ENCODE results near the gene MAL. TPM values are rescaled to one million over a fixed set of nuclear protein-coding genes. Genes with fewer than 3 reads are reported as not detected.

MAL gene
- total and polyA plus RNA-seq, 2 of the 13 experiments (the other 11 are each of a cell fraction or from before 2014, with no cell fraction given), result not detected

DNA sequence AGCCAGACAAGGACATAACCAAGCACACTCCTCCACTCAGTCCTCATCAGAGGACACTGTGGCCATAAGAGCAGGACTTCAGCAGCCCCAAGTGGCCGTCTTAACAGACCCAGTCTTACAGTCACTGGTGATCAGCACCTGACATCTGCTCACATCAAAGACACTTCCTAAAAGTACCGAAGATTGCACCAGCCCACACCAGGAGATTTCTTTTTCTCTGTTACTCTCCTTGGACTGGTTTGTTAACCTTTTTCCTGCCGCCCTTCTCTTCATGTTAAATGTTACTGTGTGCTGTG lies 52.0 kb downstream of the MAL start:
- ATAC-seq (peak; percentile 39), FAIRE-seq (peak; percentile 18), DNase-seq (ENCODE audit: low spot score) (no peak)
- Histone ChIP-seq H3K9me3 (ENCODE audit: low read length) (no peaks in the 10 kb centered on the region), H3K4me2 (ENCODE audit: low read depth, low read length) (peak overlapping the region; percentile 84), H3K4me3 (replicated peaks in 1 of 3; ENCODE audit: insufficient read depth in 1 of 3, low read depth in 2 of 3, low read length in 3 of 3) (peak overlapping the region in 2 of 3 experiments; percentile 54 to 78; a peak in 3 of 6 replicates), H3K79me2 (ENCODE audit: insufficient read depth, low read length) (no peaks in the 10 kb centered on the region), H3K36me3 (replicated peaks in 1 of 2; ENCODE audit: control insufficient read depth in 1 of 2, insufficient read depth in 2 of 2, low read length in 2 of 2) (no peaks in the 10 kb centered on the region), H3K27ac (ENCODE audit: extremely low read length, insufficient read depth, low read length) (no peak overlapping the region), H3K27me3 (ENCODE audit: control insufficient read depth in 1 of 2, insufficient read depth in 2 of 2, low read length in 2 of 2) (peaks cover 5 to 54% of the 10 kb centered on the region in 2 experiments; a peak in 4 of 5 replicates), H4K20me1 (ENCODE audit: insufficient read depth, low read length) (no peaks in the 10 kb centered on the region), H3K4me1 (ENCODE audit: insufficient read depth, low read length) (peaks cover 37% of the 10 kb centered on the region), H3K9ac (ENCODE audit: insufficient read depth, low read depth, low read length) (no peak overlapping the region), H2AFZ (ENCODE audit: low read length) (no peak overlapping the region)
- intact Hi-C loops (cut with micrococcal nuclease; ENCODE audit: unreplicated experiment), result no loop called here
- no TSS peak for BruUV-seq (replicated peaks)
- in situ Hi-C loops (cut with HindIII; ENCODE audit: extremely low pct_ligation_motif_present, low pct_unique_long_range_greater_than_20kb), result loop anchor here (10.0 kb wide), 1 partner anchor 53 kb away; the partner anchor contains the start of gene MAL
- 0% methylated on average over 2 of the region's 3 CpGs for WGBS (ENCODE audit: low lambda C conversion rate)
- CTCF ChIA-PET (ENCODE audit: low intra/inter-chr PET ratio, low total read pairs), result interaction anchor here (1.2 to 2.3 kb wide), 3 partner anchors 37 to 56 kb away, joined by 3 to 12 read pairs (median 11); no protein-coding TSS in a partner anchor
- POLR2A ChIA-PET, result interaction anchor here (1.4 to 3.3 kb wide), 2 partner anchors 16 to 44 kb away, joined by 5 to 13 read pairs; partner anchors contain the start of gene MRPS5
- TF ChIP-seq ZNF235 (CRISPR knock-in tag; IDR thresholded peaks at IDR 0.05; ENCODE audit: borderline replicate concordance), result no peak
- no peak for TF ChIP-seq ZNF615 (CRISPR knock-in tag; IDR thresholded peaks at IDR 0.05; ENCODE audit: borderline replicate concordance)
- TF ChIP-seq ZBTB43 (CRISPR knock-in tag; conservative IDR thresholded peaks at IDR 0.05), result no peak
- no peak for TF ChIP-seq THYN1 (CRISPR knock-in tag; IDR thresholded peaks at IDR 0.05; ENCODE audit: borderline replicate concordance, low read depth)
- no peak for TF ChIP-seq DNMT3B (CRISPR knock-in tag; conservative IDR thresholded peaks at IDR 0.05)
- TF ChIP-seq STAG1 (CRISPR knock-in tag; IDR thresholded peaks at IDR 0.05), result peak; percentile 46
- TF ChIP-seq ZKSCAN5 (CRISPR knock-in tag; IDR thresholded peaks at IDR 0.05), result no peak
- TF ChIP-seq, protein P1, sequence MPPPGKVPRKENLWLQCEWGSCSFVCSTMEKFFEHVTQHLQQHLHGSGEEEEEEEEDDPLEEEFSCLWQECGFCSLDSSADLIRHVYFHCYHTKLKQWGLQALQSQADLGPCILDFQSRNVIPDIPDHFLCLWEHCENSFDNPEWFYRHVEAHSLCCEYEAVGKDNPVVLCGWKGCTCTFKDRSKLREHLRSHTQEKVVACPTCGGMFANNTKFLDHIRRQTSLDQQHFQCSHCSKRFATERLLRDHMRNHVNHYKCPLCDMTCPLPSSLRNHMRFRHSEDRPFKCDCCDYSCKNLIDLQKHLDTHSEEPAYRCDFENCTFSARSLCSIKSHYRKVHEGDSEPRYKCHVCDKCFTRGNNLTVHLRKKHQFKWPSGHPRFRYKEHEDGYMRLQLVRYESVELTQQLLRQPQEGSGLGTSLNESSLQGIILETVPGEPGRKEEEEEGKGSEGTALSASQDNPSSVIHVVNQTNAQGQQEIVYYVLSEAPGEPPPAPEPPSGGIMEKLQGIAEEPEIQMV (CRISPR knock-in tag; IDR thresholded peaks at IDR 0.05; ENCODE audit: low read depth), result no peak
- TF ChIP-seq ZNF451 (CRISPR knock-in tag; IDR thresholded peaks at IDR 0.05), result no peak
- TF ChIP-seq CTCF (CRISPR knock-in tag; IDR thresholded peaks at IDR 0.05), result peak; percentile 49; the same call in 1 of the 2 replicates
- TF ChIP-seq ZNF792 (CRISPR knock-in tag; IDR thresholded peaks at IDR 0.05), result no peak
- no peak for TF ChIP-seq ZNF317 (CRISPR knock-in tag; IDR thresholded peaks at IDR 0.05)

All from HepG2 (cell line).